PC-9 (cell line): ENCODE data around the gene SBNO2. TPM values are rescaled to one million over a fixed set of nuclear protein-coding genes. Genes with fewer than 3 reads are reported as not detected.
A peak's percentile ranks its signal among the peaks of the same experiment; 100 is the strongest.

ENCODE experiments used
- BruUV-seq: library from RNA; stranded (reverse); fragments of 400-500 nt; replicated peaks from 2 replicates; lab custom pipeline; 2021; lab: Mats Ljungman, UMichigan
- CTCF ChIA-PET: fragments of 300-600 bp; sonication (Branson Sonifier 250); formaldehyde crosslinking; loops from one replicate; lab custom pipeline; 2022; ENCODE audit warnings: antibody characterized with exemption; lab: Charles Lee
- POLR2A ChIA-PET: fragments of 300-600 bp; sonication (Branson Sonifier 250); formaldehyde crosslinking; loops from one replicate; lab custom pipeline; 2022; ENCODE audit warnings: antibody characterized with exemption; ENCODE audit not compliant: unreplicated experiment; lab: Charles Lee
- DNase-seq, 2 experiments: peaks; one replicate each; pipeline versions ENCODE4 v3.0.0 to v3.0.0-alpha.2; 2015 to 2022; ENCODE audit warnings: mixed read lengths in 1 of 2
- H2AFZ ChIP-seq: fragments of 200-600 bp; sonication (generic); 2 replicates; pipeline ENCODE4 v1.8.1; 2017; ENCODE audit warnings: antibody characterized with exemption
- H3F3A ChIP-seq: fragments of 200-600 bp; sonication (generic); 2 replicates; pipeline ENCODE4 v1.8.1; 2017; ENCODE audit warnings: antibody characterized with exemption, mild to moderate bottlenecking, low read depth; ENCODE audit not compliant: insufficient read depth
- H3K27ac ChIP-seq: fragments of 200-600 bp; sonication (generic); 2 replicates; pipeline ENCODE4 v1.6.1; 2016; ENCODE audit warnings: mixed run types
- H3K27me3 ChIP-seq: fragments of 200-600 bp; sonication (generic); 2 replicates; pipeline ENCODE4 v1.6.1; 2016; ENCODE audit warnings: low read depth, mixed run types; ENCODE audit not compliant: insufficient read depth
- H3K36me3 ChIP-seq: fragments of 200-600 bp; sonication (generic); 2 replicates; pipeline ENCODE4 v1.6.1; 2016; ENCODE audit warnings: low read depth, mixed run types
- H3K4me1 ChIP-seq: fragments of 200-600 bp; sonication (generic); replicated peaks from 2 replicates; pipeline ENCODE4 v1.6.1; 2016; ENCODE audit warnings: mixed run types; ENCODE audit not compliant: insufficient read depth
- H3K4me2 ChIP-seq: fragments of 200-600 bp; sonication (generic); 2 replicates; pipeline ENCODE4 v1.6.1; 2017; ENCODE audit warnings: mixed run types
- H3K4me3 ChIP-seq: fragments of 200-600 bp; sonication (generic); 2 replicates; pipeline ENCODE4 v1.6.1; 2016; ENCODE audit warnings: mixed run types
- H3K79me2 ChIP-seq: fragments of 200-600 bp; sonication (generic); 2 replicates; pipeline ENCODE4 v1.6.1; 2017; ENCODE audit warnings: low read depth, mixed run types
- H3K9me2 ChIP-seq: fragments of 200-600 bp; sonication (generic); 2 replicates; pipeline ENCODE4 v1.8.1; 2017; ENCODE audit warnings: mild to moderate bottlenecking; ENCODE audit not compliant: insufficient read depth
- H3K9me3 ChIP-seq: fragments of 200-600 bp; sonication (generic); 2 replicates; pipeline ENCODE4 v1.8.1; 2016; ENCODE audit warnings: low read depth; ENCODE audit not compliant: insufficient read depth
- H4K20me1 ChIP-seq: fragments of 200-600 bp; sonication (generic); 2 replicates; pipeline ENCODE4 v1.8.1; 2017; ENCODE audit not compliant: insufficient read depth
- EZH2 ChIP-seq: fragments of 200-600 bp; sonication (generic); IDR thresholded peaks from 2 replicates; pipeline ENCODE4 v1.8.0; 2017; ENCODE audit warnings: antibody characterized with exemption, low read depth
- intact Hi-C: fragments of 100-400 bp; cut with micrococcal nuclease; formaldehyde crosslinking; loops from one replicate; pipeline ENCODE4 v1.10.0; 2022; ENCODE audit not compliant: unreplicated experiment
- total RNA-seq: library from RNA; stranded (reverse); gene quantifications from 2 replicates; pipeline ENCODE4 v1.2.3, GENCODE V29; 2021
- TF ChIP-seq, protein P1 (sequence below): fragments of 200-600 bp; sonication (generic); conservative IDR thresholded peaks from 2 replicates; pipeline ENCODE4 v1.6.1; 2017; ENCODE audit warnings: mixed run types, antibody characterized with exemption, mild to moderate bottlenecking, moderate library complexity

The SBNO2 gene
- total RNA-seq, 1 experiment from 2014 or later, result 82.4 TPM

DNA sequence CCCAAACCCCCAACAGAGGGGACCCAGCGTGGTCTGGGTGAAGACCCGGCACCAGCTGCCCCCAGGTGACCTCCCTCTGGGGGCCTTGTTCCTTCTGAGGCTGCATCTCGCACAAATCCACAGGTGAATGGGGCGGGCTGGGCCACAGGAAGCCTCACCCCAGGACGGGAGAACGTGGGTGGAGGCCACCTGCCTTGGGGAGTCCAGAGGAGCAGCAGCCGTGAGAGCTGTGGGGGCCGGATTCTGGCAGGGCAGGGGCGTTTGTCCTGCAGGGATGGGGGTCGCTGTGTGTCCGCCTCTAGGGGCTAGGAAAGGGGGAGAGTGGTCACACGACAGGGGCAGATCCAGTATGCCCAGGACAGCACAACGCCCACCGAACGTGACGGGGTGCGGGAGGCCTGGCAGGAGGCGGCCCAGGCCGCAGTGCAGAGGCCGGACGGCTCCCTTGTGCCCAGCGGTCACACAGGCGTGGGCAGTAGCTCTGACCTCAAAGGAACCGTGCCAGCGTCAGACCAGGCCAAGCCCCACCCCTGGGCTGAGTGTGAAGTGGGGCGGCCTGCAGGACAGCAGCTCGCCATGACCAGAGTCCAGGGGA is 85.6 kb downstream of the SBNO2 start:
- Histone ChIP-seq H3K27ac (no peak overlapping the region), H3K4me2 (no peak overlapping the region), H3K36me3 (peaks cover 3% of the 10 kb centered on the region; the same call in 1 of the 2 replicates), H3K79me2 (peaks cover 16% of the 10 kb centered on the region), H3K4me3 (no peak overlapping the region), H3F3A (peaks cover 1% of the 10 kb centered on the region; the same call in 1 of the 2 replicates), H3K27me3 (no peaks in the 10 kb centered on the region), H2AFZ (no peak overlapping the region), H3K9me3 (no peaks in the 10 kb centered on the region), H4K20me1 (peaks cover 8% of the 10 kb centered on the region), H3K9me2 (no peaks in the 10 kb centered on the region), H3K4me1 (no peaks in the 10 kb centered on the region)
- no peak for TF ChIP-seq EZH2
- CTCF ChIA-PET, result no interaction called here
- no peak for DNase-seq
- BruUV-seq, result no TSS peak
- intact Hi-C loops, result no loop called here
- POLR2A ChIA-PET, result no interaction called here

DNA sequence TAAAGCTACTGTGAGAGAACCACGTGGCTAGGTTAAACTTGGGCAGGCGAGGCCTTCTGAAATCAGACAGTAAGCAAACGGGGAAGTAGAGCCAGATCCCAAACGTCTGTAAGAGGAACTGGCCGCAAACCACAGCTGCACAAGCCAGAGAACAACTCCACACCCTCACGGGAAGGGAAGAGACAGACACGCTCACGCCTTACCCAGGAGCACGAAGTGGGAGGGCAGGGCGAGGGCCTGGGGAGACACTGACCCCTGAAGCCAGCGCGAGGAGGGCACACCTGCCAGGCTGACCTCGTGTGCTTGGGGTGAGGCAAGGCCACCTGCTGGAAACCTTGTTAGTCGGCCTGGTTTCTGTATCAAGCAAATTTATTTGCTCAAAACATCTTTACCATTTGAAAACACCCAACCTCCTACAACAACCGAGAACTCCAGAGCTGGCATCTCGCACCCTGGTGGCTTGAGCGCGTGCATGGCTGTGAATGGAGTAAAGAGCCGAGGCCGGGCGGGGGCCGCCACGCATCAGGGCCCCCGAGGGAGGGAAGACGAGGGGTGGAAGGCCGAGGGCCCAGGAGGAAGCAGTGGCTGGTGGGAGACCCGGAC is 86.2 kb downstream of the SBNO2 start:
- H3K4me2 ChIP-seq, result no peak overlapping the region
- no peak overlapping the region for H3K4me3 ChIP-seq
- H4K20me1 ChIP-seq, result peaks cover 2% of the 10 kb centered on the region; the same call in 1 of the 2 replicates
- BruUV-seq, result no TSS peak
- intact Hi-C loops, result no loop called here
- no peak overlapping the region for H2AFZ ChIP-seq
- no peak for DNase-seq
- H3K27me3 ChIP-seq, result no peaks in the 10 kb centered on the region
- peaks cover 3% of the 10 kb centered on the region; the same call in 1 of the 2 replicates for H3K36me3 ChIP-seq
- TF ChIP-seq, protein P1, sequence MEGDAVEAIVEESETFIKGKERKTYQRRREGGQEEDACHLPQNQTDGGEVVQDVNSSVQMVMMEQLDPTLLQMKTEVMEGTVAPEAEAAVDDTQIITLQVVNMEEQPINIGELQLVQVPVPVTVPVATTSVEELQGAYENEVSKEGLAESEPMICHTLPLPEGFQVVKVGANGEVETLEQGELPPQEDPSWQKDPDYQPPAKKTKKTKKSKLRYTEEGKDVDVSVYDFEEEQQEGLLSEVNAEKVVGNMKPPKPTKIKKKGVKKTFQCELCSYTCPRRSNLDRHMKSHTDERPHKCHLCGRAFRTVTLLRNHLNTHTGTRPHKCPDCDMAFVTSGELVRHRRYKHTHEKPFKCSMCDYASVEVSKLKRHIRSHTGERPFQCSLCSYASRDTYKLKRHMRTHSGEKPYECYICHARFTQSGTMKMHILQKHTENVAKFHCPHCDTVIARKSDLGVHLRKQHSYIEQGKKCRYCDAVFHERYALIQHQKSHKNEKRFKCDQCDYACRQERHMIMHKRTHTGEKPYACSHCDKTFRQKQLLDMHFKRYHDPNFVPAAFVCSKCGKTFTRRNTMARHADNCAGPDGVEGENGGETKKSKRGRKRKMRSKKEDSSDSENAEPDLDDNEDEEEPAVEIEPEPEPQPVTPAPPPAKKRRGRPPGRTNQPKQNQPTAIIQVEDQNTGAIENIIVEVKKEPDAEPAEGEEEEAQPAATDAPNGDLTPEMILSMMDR, result no peak
- no peak for TF ChIP-seq EZH2
- ChIA-PET POLR2A (no interaction called here), CTCF (no interaction called here)
- peaks cover 3% of the 10 kb centered on the region; the same call in 1 of the 2 replicates for H3F3A ChIP-seq
- H3K27ac ChIP-seq, result no peak overlapping the region
- H3K9me3 ChIP-seq, result no peaks in the 10 kb centered on the region
- no peaks in the 10 kb centered on the region for H3K4me1 ChIP-seq
- H3K9me2 ChIP-seq, result no peaks in the 10 kb centered on the region
- peaks cover 10% of the 10 kb centered on the region for H3K79me2 ChIP-seq

DNA sequence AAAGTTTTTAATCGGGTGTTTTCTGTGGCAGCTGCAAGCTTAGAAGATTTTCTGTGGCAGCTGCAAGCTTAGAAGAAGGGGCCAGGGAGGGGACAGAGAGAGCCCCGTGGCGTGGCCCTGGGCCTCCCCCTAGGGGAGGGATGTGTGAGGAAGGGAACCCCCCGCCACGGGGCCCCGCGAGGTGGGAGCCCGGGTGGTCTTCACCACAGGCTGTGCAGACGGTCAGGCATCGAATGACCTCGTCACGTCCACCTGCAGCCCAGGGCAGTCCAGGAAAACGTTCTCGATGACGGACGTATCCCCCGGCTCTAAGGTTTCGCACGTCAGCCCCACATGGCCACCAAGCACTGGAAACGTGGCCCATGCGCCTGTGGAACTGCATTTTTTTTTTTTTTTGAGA is 87.5 kb downstream of the SBNO2 start:
- H3F3A ChIP-seq, result peaks cover 4% of the 10 kb centered on the region; the same call in 1 of the 2 replicates
- H3K36me3 ChIP-seq, result 0 out of 2 replicates have a peak, but pooled peaks cover 3% of the 10 kb centered on the region
- TF ChIP-seq EZH2, result no peak
- TF ChIP-seq, protein P1, result no peak
- no peaks in the 10 kb centered on the region for H3K27me3 ChIP-seq
- no peaks in the 10 kb centered on the region for H3K9me2 ChIP-seq
- H3K4me3 ChIP-seq, result no peak overlapping the region
- no peak for DNase-seq
- ChIA-PET CTCF (no interaction called here), POLR2A (interaction anchor here (0.7 kb wide), 1 partner anchor 334 kb away, joined by 3 read pairs; no protein-coding TSS in a partner anchor)
- TSS peak; percentile 19 for BruUV-seq
- no peaks in the 10 kb centered on the region for H3K79me2 ChIP-seq
- no peak overlapping the region for H2AFZ ChIP-seq
- no peaks in the 10 kb centered on the region for H3K9me3 ChIP-seq
- H3K4me1 ChIP-seq, result no peaks in the 10 kb centered on the region
- intact Hi-C loops, result no loop called here
- H3K4me2 ChIP-seq, result no peak overlapping the region
- H4K20me1 ChIP-seq, result no peaks in the 10 kb centered on the region
- no peak overlapping the region for H3K27ac ChIP-seq
